SK-N-SH (cell line): ENCODE measurements around the gene PBX4. TPM values are rescaled to one million over a fixed set of nuclear protein-coding genes. Genes with fewer than 3 reads are reported as not detected.

Experiments used
- polyA plus RNA-seq, 3 experiments: library from polyadenylated mRNA; depleted of rRNA; stranded (reverse); fragments of >200 nt; gene quantifications; 2 replicates each; pipeline ENCODE4 v1.2.3, GENCODE V29; 2012

The PBX4 gene
- polyA plus RNA-seq, 1 of the 3 experiments (the other 2 are of a cell fraction), result 6.4 TPM

Other genes with a start within 250 kb of the PBX4 start
- 28.0 and 36.6 TPM in 2 replicates for gene GATAD2A, start 213.0 kb downstream of the PBX4 start, polyA plus RNA-seq (2012; rRNA removed)
- 2.3 and 3.1 TPM in 2 replicates for gene TSSK6, start 103.1 kb downstream of the PBX4 start, polyA plus RNA-seq (2012; rRNA removed)
- gene NDUFA13, start 102.5 kb downstream of the PBX4 start, polyA plus RNA-seq (2012; rRNA removed), result 1,643 and 1,828 TPM in 2 replicates
- gene YJEFN3, start 89.8 kb downstream of the PBX4 start, polyA plus RNA-seq (2012; rRNA removed), result 7.2 and 7.5 TPM in 2 replicates
- 0.96 and 1.9 TPM in 2 replicates for gene CILP2, start 80.4 kb downstream of the PBX4 start, polyA plus RNA-seq (2012; rRNA removed)
- 4.3 and 4.5 TPM in 2 replicates for gene LPAR2, start 9.5 kb upstream of the PBX4 start, polyA plus RNA-seq (2012; rRNA removed)
- gene GMIP, start 25.0 kb upstream of the PBX4 start, polyA plus RNA-seq (2012; rRNA removed), result 5.3 and 6.3 TPM in 2 replicates
- 49.6 and 67.9 TPM in 2 replicates for gene ATP13A1, start 45.0 kb upstream of the PBX4 start, polyA plus RNA-seq (2012; rRNA removed)
- gene ZNF101, start 50.2 kb upstream of the PBX4 start, polyA plus RNA-seq (2012; rRNA removed), result 2.4 and 3.8 TPM in 2 replicates
- 1.1 and 1.7 TPM in 2 replicates for gene ZNF14, start 114.4 kb upstream of the PBX4 start, polyA plus RNA-seq (2012; rRNA removed)
- gene ZNF506, start 203.1 kb upstream of the PBX4 start, polyA plus RNA-seq (2012; rRNA removed), result 4.1 and 7.3 TPM in 2 replicates
- 0.79 and 0.81 TPM in 2 replicates for gene ZNF253, start 247.2 kb upstream of the PBX4 start, polyA plus RNA-seq (2012; rRNA removed)